MCF 10A (cell line): ENCODE measurements around the gene BRSK1. TPM values are rescaled to one million over a fixed set of nuclear protein-coding genes. Genes with fewer than 3 reads are reported as not detected.

Experiments
- BruUV-seq: library from RNA; stranded (reverse); fragments of 400-500 nt; replicated peaks from 2 replicates; lab custom pipeline; 2021; lab: Mats Ljungman, UMichigan
- CTCF ChIA-PET: fragments of 300-600 bp; sonication (Branson Sonifier 250); formaldehyde crosslinking; extraction: SDS; loops from one replicate; lab custom pipeline; 2021; ENCODE audit warnings: antibody characterized with exemption, inconsistent platforms; lab: Yijun Ruan, JAX
- POLR2A ChIA-PET: fragments of 300-600, 350-650 bp; sonication (Branson Sonifier 250); formaldehyde crosslinking; extraction: SDS; loops from one replicate; lab custom pipeline; 2020; ENCODE audit warnings: antibody characterized with exemption, inconsistent platforms; lab: Yijun Ruan, JAX
- DNase-seq: peaks from one replicate; pipeline ENCODE4 v3.0.0-alpha.2; 2018; ENCODE audit not compliant: unreplicated experiment
- H3K27ac Mint-ChIP-seq: one replicate; pipeline ENCODE4 v1.8.0; 2022; ENCODE audit warnings: mild to moderate bottlenecking, low read depth, mixed read lengths; ENCODE audit not compliant: unreplicated experiment
- H3K27me3 Mint-ChIP-seq: one replicate; pipeline ENCODE4 v1.8.0; 2022; ENCODE audit warnings: mixed read lengths; ENCODE audit not compliant: insufficient read depth, unreplicated experiment
- H3K36me3 Mint-ChIP-seq: one replicate; pipeline ENCODE4 v1.8.0; 2022; ENCODE audit warnings: mild to moderate bottlenecking, moderate library complexity, mixed read lengths; ENCODE audit not compliant: insufficient read depth, unreplicated experiment
- H3K4me1 Mint-ChIP-seq: one replicate; pipeline ENCODE4 v1.8.0; 2022; ENCODE audit warnings: mixed read lengths; ENCODE audit not compliant: insufficient read depth, unreplicated experiment
- H3K4me3 Mint-ChIP-seq: one replicate; pipeline ENCODE4 v1.8.0; 2022; ENCODE audit warnings: mild to moderate bottlenecking, moderate library complexity, mixed read lengths; ENCODE audit not compliant: unreplicated experiment
- H3K9me3 Mint-ChIP-seq: one replicate; pipeline ENCODE4 v1.8.0; 2022; ENCODE audit warnings: mixed read lengths; ENCODE audit not compliant: unreplicated experiment
- intact Hi-C: fragments of 100-400 bp; cut with micrococcal nuclease; formaldehyde crosslinking; loops from 2 replicates; pipeline ENCODE4 v1.14.1; 2022
- total RNA-seq: library from RNA; stranded (reverse); gene quantifications from 2 replicates; pipeline ENCODE4 v1.2.3, GENCODE V29; 2022
- TF ChIP-seq, protein P1 (sequence below): fragments of 200-600 bp; IDR thresholded peaks from one replicate; pipeline ENCODE4 v1.8.0; 2022; ENCODE audit warnings: antibody characterized with exemption, mild to moderate bottlenecking; ENCODE audit not compliant: unreplicated experiment

Gene BRSK1
- total RNA-seq, 1 experiment from 2014 or later, result 5.1 TPM

DNA sequence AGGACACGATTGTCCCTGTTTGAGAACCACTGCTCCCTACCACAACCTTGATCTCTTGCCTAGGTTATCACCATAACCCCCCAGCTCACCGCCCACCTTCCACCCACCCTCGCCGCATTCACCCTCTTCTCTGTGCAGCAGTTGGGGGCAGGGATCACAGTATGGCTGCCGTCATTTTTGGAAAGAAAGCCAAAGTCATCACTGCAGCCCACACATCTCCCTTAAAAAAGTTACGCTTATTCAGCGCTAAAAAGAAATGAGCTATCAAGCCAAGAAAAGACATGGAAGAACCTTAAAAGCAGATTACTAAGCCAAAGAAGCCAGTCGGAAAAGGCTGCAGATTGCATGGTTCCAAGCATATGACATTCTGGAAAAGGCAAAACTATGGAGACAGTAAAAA, 14.5 kb upstream of the BRSK1 start:
- no peaks in the 10 kb centered on the region for H3K27me3 Mint-ChIP-seq
- H3K4me3 Mint-ChIP-seq, result no peak overlapping the region
- BruUV-seq, result no TSS peak
- TF ChIP-seq, protein P1, sequence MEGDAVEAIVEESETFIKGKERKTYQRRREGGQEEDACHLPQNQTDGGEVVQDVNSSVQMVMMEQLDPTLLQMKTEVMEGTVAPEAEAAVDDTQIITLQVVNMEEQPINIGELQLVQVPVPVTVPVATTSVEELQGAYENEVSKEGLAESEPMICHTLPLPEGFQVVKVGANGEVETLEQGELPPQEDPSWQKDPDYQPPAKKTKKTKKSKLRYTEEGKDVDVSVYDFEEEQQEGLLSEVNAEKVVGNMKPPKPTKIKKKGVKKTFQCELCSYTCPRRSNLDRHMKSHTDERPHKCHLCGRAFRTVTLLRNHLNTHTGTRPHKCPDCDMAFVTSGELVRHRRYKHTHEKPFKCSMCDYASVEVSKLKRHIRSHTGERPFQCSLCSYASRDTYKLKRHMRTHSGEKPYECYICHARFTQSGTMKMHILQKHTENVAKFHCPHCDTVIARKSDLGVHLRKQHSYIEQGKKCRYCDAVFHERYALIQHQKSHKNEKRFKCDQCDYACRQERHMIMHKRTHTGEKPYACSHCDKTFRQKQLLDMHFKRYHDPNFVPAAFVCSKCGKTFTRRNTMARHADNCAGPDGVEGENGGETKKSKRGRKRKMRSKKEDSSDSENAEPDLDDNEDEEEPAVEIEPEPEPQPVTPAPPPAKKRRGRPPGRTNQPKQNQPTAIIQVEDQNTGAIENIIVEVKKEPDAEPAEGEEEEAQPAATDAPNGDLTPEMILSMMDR, result no peak
- H3K9me3 Mint-ChIP-seq, result peaks cover 9% of the 10 kb centered on the region
- POLR2A ChIA-PET, result no interaction called here
- H3K27ac Mint-ChIP-seq, result no peak overlapping the region
- intact Hi-C loops, result no loop called here
- CTCF ChIA-PET, result interaction anchor here (1.2 kb wide), 1 partner anchor 33 kb away, joined by 3 read pairs; no protein-coding TSS in a partner anchor
- H3K36me3 Mint-ChIP-seq, result peaks cover 34% of the 10 kb centered on the region
- H3K4me1 Mint-ChIP-seq, result no peaks in the 10 kb centered on the region
- DNase-seq, result no peak

GRCh38 chr19:55270172-55270942, 13.4 kb upstream of the BRSK1 start:
- Mint-ChIP-seq H3K27ac (no peak overlapping the region), H3K4me1 (no peaks in the 10 kb centered on the region), H3K27me3 (no peaks in the 10 kb centered on the region), H3K36me3 (peaks cover 34% of the 10 kb centered on the region), H3K9me3 (peaks cover 9% of the 10 kb centered on the region), H3K4me3 (no peak overlapping the region)
- CTCF ChIA-PET, result interaction anchor here (0.6 kb wide), 1 partner anchor 126 kb away, joined by 3 read pairs; no protein-coding TSS in a partner anchor
- intact Hi-C loops, result no loop called here
- TF ChIP-seq, protein P1, result no peak
- BruUV-seq, result no TSS peak
- no peak for DNase-seq
- POLR2A ChIA-PET, result no interaction called here

DNA sequence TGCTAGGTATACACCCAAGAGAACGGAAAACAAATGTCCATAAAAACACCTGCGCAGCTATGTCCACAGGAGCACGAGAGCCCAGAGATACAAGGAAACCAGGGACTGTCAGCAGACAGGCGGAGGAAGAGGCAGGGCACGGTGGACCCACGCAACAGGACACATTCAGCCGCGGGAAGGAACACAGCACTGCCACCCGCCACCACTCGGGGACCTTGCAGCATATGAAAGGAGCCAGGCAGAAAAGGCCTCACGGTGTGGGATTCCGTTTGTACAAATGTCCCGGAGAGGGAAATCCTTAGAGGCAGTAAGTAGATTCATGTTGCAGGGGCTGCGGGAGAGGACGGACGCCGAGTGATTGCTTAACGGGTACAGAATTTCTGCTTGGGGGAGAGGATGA, 11.7 kb upstream of the BRSK1 start:
- no TSS peak for BruUV-seq
- intact Hi-C loops, result no loop called here
- CTCF ChIA-PET, result no interaction called here
- no peak overlapping the region for H3K27ac Mint-ChIP-seq
- TF ChIP-seq, protein P1, result no peak
- H3K9me3 Mint-ChIP-seq, result no peaks in the 10 kb centered on the region
- DNase-seq, result no peak
- peaks cover 41% of the 10 kb centered on the region for H3K36me3 Mint-ChIP-seq
- no peaks in the 10 kb centered on the region for H3K27me3 Mint-ChIP-seq
- POLR2A ChIA-PET, result interaction anchor here (1.0 kb wide), 1 partner anchor 13 kb away, joined by 3 read pairs; the partner anchor contains the start of gene PPP6R1
- H3K4me3 Mint-ChIP-seq, result no peak overlapping the region
- H3K4me1 Mint-ChIP-seq, result no peaks in the 10 kb centered on the region

GRCh38 chr19:55273978-55274707, 9.7 kb upstream of the BRSK1 start:
- Mint-ChIP-seq H3K27me3 (no peaks in the 10 kb centered on the region), H3K9me3 (no peaks in the 10 kb centered on the region), H3K4me1 (peaks cover 2% of the 10 kb centered on the region), H3K27ac (no peak overlapping the region), H3K36me3 (peaks cover 47% of the 10 kb centered on the region), H3K4me3 (no peak overlapping the region)
- intact Hi-C loops, result no loop called here
- no peak for DNase-seq
- ChIA-PET POLR2A (no interaction called here), CTCF (interaction anchor here (1.1 to 1.5 kb wide), 2 partner anchors 18 to 133 kb away, joined by 4 to 5 read pairs; no protein-coding TSS in a partner anchor)
- TF ChIP-seq, protein P1, result no peak
- BruUV-seq, result no TSS peak
